ENCODE measurements around the gene CEMIP.

CEMIP gene

DNA sequence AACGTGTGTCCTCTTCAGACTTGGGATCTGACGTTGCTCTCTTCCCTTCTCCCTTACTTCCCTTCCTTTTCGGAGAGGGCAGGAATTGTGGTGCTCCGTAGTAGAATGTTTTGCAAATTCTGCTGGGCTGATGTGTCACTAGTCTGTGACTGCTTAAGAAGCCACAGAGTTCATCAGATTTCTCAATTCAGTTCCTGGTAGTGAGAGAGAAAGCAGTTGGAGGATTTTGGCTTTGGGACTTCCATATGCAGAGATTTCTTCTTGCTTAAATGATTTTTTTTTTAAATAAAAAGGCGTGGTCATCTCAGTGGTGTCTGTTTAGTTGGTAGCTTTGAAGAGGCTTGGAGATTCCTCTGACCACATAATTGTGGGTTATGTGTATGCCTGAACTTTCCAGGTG is 10.1 kb downstream of the CEMIP start:
- DNase-seq: no peak

DNA sequence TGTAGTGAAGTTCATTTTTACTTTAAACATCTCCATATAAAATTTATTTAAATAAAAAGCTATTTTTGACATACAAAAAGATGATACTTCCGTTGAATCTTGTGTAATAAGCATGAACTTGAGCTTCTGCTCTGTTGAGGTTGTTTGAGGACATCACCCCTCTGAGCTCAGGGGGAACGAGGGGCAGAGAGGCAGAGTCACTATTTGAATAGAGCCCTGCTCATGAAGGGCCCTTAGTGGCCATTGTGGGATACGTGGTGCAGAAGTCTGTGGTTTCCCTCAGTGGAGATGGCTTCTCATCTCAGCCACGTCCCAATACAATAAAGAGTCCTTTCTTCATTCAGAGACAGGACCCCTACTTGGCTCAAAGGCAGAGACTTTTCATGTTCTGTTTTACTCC is 10.6 kb downstream of the CEMIP start:
- no peak for DNase-seq

DNA sequence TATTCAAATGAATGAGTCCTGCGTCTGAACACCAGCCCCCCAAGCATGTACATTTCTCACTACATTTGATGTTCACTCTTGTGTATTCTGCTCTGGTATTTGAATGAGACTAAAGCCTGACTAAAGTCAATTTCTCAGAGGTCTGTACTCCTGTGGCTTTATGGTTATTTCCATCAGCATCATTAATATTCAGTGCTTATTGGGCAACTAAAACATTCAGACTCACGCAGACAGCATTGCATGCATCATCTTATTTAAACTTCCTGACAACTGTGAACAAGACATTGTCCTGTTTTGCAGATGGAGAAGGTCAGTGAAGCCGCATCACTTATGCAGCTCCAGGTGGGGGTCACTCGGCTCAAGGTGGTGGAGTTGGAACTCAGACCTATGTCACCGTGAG is 11.1 kb downstream of the CEMIP start:
- no peak for DNase-seq

DNA sequence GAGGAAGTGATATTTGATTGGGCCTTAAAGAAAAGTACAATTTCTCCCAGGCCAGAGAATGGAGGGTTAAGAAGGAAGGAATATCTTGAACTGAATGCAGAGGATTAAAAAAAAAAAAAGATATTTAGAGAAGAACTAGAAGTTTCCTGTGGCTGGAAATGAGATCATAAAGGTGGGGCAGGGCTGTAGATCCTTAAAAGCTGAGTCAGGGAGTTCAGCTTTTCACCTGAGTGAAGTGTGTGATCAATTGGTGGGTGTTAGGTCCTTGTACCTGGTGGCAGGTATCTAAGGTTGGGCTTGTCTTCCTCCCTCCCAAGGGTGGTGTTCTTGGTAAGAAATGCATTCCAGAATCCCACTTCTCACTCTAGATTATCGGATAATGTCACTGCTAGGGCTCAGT is 11.8 kb downstream of the CEMIP start:
- DNase-seq: no peak

DNA sequence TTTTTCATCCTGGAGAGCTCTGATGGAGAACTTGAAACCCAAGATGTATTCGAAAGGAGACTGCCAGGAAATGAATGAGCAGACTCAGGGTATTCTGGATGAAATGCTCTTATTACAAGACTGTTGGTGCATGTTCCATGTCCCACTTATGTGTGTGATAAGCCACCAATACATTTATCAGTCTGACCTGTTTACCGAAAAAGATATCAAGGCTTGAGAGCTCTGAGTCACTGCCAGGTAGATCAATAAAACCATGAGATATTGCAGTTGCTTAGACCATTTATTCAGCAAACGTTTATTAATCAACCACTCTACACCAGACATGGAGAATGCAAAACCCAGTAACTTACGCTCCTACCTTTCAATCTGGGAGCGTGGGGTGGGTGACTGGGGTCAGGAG is 17.2 kb downstream of the CEMIP start:
- no peak for DNase-seq

DNA sequence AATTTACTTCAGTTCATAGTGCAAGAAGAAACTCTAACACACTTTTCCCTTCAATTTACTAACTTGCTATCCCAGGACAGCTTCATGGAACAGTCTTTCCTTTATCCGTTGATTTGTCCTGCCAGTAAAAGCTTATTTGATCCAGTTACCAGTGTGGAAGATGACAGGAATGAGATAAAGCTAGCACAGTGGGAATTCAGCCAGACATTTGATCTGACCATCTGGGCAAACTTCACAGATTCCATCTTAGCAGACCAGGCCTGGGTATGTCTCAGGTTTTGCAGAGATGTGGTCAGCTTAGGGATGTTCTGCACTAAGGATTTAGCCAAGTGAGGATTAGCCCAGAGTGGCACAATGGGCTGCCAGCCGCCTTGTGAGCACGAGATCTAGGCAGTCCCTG is 19.7 kb downstream of the CEMIP start:
- no peak for DNase-seq

DNA sequence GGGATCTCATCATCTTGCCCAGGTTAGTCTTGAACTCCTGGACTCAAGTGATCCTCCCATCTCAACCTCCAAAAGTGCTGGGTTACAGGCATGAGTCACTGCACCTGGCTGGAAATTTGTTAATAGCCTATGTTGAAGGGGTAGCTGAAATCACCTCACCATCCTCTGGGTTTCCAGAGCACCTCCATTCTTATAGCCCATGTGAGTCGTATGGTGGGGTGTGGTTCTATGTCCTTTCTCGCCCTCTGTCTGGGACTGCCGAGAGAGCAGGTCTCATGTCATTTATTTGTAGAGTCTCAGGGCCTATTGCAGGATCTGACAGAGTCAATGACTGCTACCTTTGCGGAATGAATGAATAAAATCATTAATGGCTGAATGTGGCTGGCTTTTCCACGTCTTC is 20.9 kb downstream of the CEMIP start:
- no peak for DNase-seq

DNA sequence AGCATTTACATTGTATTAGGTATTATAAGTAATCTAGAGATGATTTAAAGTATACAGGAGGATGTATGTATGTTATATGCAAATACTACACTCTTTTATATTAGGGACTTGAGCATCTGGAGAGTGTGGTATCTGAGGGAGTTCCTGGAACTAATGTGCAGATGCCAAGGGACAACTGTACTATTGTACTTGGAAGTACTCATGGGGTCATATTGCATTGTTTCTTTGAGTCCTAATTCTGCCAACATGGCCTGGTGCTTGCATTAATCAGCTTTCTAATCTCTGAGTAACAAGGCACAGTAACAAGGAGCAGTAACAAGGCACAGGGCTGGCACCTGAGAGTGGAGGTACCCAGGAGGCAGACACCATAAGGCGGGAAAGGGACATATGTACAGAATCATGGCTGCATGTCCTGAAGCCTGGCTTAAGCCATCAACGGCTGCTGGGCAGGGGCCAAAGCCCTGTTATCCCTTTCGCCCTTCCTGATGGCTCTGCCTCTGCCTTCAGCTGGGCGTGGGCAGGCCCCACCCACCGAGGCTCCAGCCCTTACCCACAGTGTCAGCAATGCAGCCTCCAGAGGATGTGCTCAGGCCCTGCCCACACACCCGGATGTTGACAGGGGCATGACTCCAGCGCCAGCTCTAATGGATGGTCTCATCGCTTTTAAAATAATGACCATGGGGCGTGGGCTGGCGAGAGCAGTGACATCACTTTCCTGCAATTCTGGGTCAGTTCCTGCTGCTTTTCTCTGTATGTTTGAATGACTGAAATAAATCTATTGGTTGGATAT is 22.9 kb downstream of the CEMIP start:
- DNase-seq: no peak

DNA sequence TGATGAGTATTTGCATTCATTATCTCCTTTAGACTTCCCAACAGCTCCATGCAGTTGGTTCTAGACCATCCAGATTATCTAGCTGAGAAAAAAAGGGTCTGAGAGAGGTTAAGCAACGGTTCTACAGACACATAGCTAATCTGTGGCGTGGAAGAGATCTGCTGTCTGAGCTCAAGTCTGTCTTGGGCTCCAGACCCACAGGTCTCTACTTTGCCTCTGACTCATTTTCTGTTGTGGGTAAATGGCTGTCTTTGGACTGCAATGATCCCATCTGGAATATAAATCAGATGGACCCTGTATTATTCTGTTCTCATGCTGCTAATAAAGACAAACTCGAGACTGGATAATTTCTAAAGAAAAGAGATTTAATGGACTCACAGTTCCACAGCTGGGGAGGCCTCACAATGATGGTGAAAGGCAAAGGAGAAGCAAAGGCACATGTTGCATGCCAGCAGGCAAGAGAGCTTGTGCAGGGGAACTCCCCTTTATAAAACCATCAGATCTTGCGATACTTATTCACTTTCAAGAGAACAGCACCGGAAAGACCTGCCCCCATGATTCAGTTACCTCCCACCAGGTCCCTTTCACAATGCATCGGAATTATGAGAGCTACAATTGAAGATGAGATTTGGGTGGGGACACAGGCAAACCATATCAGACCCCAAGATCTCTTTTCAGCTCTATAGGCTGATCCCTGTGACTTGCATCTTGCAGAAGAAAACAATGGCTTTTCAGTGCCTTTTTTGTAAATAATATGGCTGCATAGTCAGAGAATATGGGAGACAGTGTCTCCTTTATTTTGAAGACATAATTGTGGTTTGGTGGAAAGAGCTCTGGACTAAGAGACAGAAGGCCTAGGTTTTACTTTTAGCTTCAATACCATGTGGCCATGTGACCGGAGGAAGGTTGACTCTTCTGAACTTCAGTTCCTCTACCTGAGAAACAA is 24.7 kb downstream of the CEMIP start:
- DNase-seq: no peak

DNA sequence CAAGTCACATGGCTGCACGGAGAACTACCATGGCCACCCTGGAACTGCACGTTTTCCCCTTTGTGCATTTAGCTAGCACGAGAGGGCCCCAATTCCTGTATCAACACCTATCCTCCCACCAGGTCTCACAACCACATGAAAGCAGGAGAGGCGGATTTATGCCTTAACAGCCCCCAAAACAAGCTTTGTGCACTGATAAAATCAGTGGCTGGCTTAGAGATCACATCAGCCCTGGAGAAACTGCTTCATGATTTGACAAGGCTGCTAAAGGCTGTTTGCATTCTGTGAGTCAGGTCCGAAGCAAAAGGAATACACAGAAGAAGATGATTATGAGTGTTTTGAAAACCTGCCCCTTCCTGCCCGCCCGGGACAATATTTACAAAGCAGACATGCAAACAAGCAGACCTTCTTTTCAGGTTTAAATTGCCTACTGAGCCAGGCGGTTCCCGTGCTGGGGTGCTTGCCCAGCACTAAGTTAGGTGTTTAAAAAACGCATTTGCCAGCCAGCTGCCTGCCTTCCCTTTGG is 25.9 kb downstream of the CEMIP start:
- peak; percentile 82 for DNase-seq

DNA sequence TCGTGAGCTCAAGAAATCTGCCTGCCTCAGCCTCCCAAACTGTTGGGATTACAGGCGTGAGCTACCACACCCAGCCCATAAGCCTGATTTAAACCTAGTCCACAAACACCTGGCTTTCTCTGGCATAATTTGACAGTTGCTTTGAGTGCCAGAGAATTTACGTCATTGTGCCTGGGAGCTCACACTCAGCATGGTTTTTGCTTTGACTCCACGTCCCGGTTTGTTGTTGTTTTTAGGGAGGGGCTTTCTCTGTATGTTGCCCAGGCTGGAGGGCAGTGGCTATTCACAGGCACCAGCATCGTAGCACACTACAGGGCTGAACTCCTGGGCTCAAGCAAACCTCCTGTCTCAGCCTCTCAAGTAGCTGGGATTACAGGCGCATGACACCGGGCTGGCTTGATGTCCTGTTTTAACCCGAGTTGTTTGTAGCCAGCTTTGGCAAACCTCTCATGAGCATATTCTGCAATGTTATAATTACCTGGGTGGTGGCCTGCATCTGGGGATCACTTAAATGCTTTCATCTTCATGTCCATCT is 32.7 kb downstream of the CEMIP start:
- no peak for DNase-seq

DNA sequence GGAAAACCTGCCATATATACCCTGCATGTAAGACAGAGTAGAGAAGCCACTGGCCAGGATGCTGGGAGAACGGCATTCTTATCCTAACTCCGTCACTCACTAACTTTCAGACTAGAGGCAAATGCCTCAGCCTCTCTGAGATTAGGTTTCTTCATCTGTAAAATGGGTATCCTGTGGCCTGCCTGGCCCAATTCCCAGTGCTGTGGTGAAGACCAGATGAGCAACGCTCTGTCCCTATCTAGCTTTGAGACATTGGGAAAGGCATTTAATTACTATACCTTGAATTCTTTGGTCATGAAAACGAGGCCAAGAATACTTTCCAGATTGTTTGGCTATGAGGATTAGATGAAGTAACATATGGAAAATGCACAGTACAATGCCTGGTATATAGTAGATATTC is 35.9 kb downstream of the CEMIP start:
- DNase-seq: no peak

DNA sequence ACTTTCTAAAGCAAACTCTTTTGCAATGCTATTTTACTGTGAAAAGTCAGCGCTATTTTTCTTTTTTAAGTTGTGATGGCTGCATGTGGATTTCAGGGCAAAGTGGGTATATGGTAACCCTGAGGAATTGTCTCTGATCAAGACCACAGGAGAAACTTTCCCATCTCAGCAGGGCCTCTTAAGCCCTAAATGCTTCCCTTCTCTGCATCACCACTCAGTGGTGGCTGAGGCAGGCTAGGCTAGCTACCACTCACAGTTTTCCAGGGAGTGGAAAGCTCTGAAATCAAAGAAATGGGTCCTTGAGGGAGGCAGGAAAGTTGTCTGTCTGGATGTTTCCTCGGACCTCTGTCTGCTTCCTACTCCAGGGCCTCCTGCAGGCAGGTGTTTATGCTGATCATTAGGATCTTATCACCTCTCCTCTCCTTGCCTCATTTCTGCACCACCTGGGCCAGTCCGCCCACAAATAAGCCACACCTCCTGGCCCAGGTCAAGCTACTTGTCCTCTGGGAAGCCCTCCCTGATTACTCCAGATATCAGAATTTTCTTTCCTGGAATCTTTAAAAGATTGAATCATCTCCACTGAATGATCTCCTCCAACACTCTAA is 37.0 kb downstream of the CEMIP start:
- no peak for DNase-seq

DNA sequence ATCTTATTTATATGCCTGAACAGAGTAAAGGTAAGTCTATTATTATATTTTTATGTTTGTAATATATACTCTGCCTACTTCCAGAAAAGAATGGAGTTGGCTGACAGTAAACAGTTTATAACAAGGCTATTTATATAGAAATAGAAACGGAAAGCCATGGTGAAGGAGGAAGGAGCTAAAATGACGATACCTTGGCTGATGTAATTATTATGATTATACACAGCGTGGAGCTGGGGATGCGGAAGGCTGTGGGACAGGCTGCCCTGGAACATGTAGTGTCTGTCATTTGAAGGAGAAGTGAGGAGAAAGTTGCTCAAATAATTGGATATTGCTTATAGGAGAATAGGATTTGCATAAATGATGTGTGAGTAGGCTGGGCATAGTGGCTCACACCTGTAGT is 37.8 kb downstream of the CEMIP start:
- no peak for DNase-seq

DNA sequence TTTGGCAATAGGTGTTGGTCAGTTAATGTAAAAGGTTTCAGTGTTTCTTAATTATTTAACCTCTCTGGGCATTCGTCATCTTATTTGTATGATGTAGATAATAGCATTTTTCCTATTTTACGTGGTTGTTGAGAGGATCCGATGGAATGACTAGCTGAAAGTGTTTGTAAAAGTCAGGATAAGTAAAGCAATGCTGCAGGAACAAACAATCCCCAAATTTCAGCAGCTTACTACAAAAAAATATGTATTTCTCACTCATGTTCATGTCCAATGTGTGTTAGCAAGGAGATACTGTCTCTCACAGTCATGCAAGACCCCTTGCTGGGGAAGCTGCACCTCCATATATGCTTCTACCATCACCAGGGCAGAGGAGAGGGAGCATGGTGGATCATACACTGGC is 38.7 kb downstream of the CEMIP start:
- no peak for DNase-seq

DNA sequence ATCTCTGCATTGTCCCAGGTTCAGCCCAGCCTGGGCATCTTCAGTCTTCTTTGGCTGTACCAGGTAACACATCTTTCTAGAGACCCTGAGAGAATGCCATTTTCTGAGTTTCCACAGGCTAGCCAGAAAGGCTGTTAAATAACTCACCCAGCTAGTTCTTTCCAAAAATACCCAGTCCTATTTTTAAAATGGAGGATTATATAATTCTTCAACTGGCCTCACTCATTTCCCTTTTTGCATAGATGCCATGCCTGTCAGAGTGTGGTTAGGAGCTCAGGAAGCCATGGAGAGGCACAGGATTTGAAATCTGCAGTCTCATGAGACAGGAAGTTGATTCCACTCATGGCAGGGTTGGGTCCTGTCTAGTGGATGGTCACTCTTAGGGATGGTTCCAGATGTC is 39.8 kb downstream of the CEMIP start:
- no peak for DNase-seq

DNA sequence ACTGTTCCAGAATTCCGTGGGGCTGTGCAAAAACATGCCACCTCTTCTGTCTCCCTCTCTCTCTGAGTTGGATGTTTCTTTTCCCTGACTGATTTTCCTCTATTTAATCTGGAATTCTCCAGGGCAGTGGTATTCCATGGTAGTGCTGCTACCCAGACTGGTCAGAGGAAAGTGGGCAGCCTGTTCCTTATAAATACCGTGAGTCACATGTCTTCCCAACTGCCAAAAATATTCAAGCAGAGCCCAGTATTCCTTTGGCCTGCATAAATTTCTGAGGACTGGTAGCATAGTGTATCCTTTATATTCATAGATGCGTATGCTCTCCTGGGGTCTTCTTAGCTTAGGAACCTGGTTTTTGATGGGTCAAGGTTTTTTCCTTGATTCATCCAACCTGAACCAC is 40.9 kb downstream of the CEMIP start:
- no peak for DNase-seq

DNA sequence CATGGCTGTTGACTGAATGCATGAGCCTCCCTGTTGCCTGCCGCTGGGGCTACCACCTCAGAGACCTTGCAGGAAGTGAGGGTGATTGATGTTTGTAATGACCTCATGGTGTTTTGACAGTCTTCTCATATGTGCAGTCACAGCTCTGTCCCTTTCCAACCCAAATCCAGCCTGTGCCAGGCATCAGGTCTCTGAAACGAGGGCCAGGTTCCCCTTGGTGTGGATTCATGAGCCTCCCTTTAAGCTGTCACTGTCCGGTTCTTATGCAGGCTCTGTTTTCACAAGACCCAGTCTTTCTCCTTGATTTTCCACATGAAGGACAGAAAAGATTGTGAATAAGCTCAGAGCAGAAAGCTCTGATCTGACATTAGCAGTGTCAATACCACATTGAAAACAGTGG is 43.1 kb downstream of the CEMIP start:
- DNase-seq: no peak

DNA sequence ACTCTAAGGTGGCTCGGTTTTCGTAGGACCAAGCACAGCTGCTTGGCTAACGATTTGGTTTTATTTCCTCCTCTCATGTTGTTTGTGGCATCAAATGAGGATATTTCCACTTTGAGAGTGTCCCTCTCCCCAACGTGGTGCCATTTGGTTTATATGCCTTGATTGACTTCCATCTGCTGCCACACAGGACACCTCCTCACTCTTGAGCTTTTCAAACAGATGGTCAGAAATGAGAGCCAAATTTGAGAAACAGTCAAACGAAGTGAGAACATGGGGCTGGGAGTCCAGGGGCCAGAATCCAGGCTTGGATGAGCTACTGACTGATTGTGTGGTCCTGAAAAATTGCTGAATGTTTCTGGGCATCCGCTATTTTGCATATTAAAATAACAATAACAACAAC is 43.5 kb downstream of the CEMIP start:
- no peak for DNase-seq

DNA sequence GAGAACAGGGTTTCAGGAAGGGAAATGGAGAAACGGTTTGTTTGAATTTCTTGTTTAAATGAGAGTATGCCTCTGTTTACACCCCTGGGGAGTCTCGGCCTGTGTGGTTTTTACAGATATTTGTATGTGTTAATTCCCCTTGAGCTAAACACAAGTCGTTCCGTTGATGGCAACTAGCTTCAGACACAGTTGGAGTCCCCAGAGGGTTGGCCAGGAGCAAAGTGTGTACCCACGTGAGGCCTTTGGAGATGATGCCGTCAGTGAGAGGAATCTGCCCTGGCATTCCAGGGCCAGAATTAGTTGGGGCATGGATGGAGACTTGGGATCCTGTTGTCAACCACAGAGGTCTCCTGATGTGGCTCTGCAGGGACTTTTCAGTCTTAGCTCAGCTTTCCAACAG is 44.0 kb downstream of the CEMIP start:
- no peak for DNase-seq

DNA sequence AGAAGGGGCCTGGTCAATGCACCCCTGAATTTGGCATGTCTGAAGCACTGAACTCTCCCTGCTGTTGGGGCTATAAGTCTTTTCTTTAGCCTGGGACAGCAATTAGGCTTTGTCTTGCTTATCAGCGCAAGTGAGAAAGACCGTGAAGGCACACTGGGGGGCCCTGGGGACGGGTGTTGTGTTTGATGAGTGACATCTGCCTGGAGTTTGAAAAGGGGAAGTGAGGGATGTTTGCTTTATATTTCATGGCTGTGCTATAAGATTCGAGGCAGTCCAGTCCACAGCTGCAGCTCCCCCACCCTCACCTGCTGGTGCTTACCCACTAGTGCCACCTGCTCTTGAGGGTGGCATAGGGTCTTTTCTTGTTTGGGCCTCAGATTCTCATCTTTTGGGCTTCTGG is 44.8 kb downstream of the CEMIP start:
- DNase-seq: no peak

DNA sequence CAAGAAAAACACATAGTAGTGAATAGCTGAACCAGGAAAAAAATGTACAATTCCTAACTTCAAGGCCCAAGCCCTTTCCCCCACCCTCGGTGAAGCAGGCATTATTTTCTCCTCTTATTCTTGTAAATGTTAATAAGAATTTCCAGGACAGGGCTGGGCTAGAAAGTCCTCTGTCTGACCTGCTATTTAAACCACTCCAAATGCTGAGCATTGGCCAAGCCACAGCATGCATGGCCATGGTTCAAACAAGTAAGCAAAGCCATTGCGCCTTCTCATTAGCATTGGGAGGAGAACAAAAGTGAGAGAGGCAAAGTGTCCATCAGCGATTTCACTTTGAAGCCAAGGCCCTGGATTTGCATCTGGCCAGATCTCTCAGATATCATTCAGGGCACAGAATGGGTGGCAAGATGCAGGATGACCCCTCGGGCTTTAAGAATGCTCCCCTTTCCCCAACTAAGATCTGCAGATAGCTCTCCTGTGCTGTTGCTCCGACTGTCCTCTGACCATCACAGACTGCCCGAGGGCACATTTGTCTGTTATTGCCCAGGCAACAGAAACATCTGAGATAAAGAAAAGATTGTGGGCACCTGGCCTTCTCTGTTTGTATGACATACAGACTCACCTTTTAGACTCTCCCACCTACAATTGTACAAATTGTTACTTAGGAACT is 46.3 kb downstream of the CEMIP start:
- DNase-seq: peak; percentile 8

DNA sequence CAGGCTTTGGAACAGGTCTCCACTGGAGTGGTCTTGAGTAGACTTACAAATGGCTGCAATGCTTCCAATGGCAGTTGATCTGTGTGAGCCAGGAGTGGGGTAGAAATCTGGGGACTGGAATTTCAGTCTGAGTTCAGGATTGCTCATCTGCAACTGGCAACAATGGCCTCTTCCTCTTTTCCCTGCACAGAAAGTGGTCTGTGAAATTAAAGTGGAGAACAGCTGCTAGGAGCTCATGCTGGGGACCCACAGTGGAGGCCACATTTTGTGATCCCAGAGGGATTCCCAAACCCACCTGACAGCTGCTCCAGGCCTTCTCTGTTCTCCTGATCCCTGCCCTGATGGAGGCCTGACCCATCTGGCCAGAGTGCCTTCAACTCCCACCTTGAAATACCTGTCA is 49.6 kb downstream of the CEMIP start:
- no peak for DNase-seq

Measured in NCI-H526 treated with DMSO at 0.1 percent for 48 hours (cell line).